ENCODE results near the gene FALEC. TPM values are rescaled to one million over a fixed set of nuclear protein-coding genes. Genes with fewer than 3 reads are reported as not detected.

FALEC gene
- total and polyA plus RNA-seq, 9 of the 15 experiments (the other 6 are each of a cell fraction or from before 2014, with no cell fraction given), result 0.15 to 1.8 (median 0.53) TPM; not detected in 5

DNA sequence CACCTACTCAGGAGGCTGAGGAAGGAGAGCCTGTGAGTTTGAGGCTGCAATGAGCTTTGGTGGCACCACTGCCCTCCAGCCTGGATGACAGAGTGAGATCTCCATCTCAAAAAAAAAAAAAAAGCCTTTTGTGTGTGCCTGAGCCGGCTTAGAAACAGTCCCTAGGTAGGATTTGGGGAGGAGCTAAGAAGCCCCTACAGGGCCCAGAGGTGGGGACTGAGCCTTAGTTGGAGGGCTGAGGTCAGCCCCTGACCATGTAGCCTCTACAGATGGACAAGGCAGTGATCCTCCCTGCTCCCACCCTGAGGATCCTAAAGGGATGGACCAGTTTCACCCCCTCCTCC is 36.2 kb downstream of the FALEC start (continued):
- TF ChIP-seq TCF3 (CRISPR knock-in tag; IDR thresholded peaks at IDR 0.05) (0 out of 2 replicates have a peak, but pooled peaks have one; percentile 2), KLF1 (tag; IDR thresholded peaks at IDR 0.05) (no peak), MCM3 (IDR thresholded peaks at IDR 0.05) (no peak), KLF6 (CRISPR knock-in tag; IDR thresholded peaks at IDR 0.05; ENCODE audit: borderline replicate concordance) (no peak), NFXL1 (CRISPR knock-in tag; IDR thresholded peaks at IDR 0.05) (no peak)

DNA sequence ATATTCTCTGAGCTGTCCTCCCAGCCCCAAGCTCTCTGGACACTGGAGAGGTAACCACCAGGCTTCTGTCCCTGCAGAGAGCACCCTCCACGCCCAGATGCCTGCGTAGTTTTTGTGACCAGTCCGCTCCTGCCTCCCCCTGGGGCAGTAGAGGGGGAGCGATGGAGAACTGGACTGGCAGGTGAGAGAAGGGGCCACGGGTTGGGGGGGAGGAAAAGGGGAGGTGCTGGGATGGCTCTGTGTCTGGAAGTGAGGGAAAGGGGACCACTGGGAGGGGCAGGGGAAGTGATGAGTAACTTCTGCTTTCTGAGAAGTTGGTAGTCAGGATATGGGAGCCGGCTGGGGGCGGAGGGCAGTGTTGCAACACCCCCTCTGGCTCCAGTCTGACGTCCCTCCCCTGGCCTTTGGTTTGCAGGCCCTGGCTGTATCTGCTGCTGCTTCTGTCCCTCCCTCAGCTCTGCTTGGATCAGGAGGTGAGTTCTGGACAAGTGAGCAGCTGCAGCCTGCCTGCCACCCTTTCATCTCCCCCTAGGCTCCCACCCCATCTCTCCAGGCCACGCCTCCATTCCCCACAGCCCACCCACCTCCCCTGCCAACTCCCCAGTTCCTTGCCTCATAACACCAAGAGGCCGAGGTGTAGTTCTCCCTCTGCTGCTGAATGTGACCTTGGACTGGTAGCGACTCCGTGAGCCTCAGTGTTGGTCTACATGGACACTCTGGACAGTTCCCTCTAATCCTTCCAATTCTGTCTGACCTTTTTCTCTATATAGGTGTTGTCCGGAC is 36.8 kb downstream of the FALEC start:
- POLR2A ChIA-PET, result interaction anchor here (0.7 to 8.9 kb wide), 10 partner anchors 8 to 664 kb away, joined by 3 to 53 read pairs (median 4); a partner anchor contains a TSS
- H3K9me3 ChIP-seq (replicated peaks; ENCODE audit: control insufficient read depth, insufficient read depth, low read depth, low read length), result no peaks in the 10 kb centered on the region
- peaks cover 28 to 81% of the 10 kb centered on the region in 2 experiments for H3K4me1 ChIP-seq (replicated peaks in 1 of 2; ENCODE audit: control insufficient read depth in 2 of 2, insufficient read depth in 2 of 2, low read length in 2 of 2)
- peaks cover 9% of the 10 kb centered on the region for H4K20me1 ChIP-seq (replicated peaks; ENCODE audit: control insufficient read depth, insufficient read depth, low read length)
- peaks cover 87% of the 10 kb centered on the region for H3K79me2 ChIP-seq (ENCODE audit: control insufficient read depth, insufficient read depth, low read length)
- no peaks in the 10 kb centered on the region for H3K27me3 ChIP-seq (ENCODE audit: control insufficient read depth in 2 of 2, insufficient read depth in 2 of 2, low read length in 2 of 2)
- intact Hi-C loops (cut with micrococcal nuclease), result loop anchor here (2.0 kb wide), 1 partner anchor 20 kb away; no protein-coding TSS in a partner anchor
- H3K36me3 ChIP-seq (ENCODE audit: control insufficient read depth, insufficient read depth, low read length), result peaks cover 55% of the 10 kb centered on the region
- no peaks in the 10 kb centered on the region for H3K9me1 ChIP-seq (ENCODE audit: control insufficient read depth, insufficient read depth, low read length)
- H2AFZ ChIP-seq (ENCODE audit: low read depth, low read length), result no peak overlapping the region
- DNase-seq (ENCODE audit: extremely low read depth in 1 of 4, low spot score in 3 of 4) (peak; percentile 68 to 93 (median 81)), FAIRE-seq (peak; percentile 95), ATAC-seq (peak; percentile 67)
- H3K4me2 ChIP-seq (ENCODE audit: insufficient read depth, low read length), result peak overlapping the region; percentile 95
- 23% methylated on average over 12 of the region's 13 CpGs for WGBS (ENCODE audit: insufficient coverage, low coverage, missing lambda C conversion rate)
- peak overlapping the region; percentile 95 to 99; a peak in 3 of 4 replicates for H3K9ac ChIP-seq (ENCODE audit: insufficient read depth in 1 of 2, low read depth in 2 of 2, low read length in 2 of 2)
- in situ Hi-C loops (cut with MboI), result no loop called here
- peak overlapping the region; percentile 87 for H3K27ac ChIP-seq (ENCODE audit: extremely low read depth, low read depth, low read length)
- BruUV-seq (replicated peaks), result no TSS peak
- CTCF ChIA-PET (ENCODE audit: low intra/inter-chr PET ratio), result no interaction called here
- H3K4me3 ChIP-seq, result peak overlapping the region; percentile 75; the same call in 1 of the 2 replicates
- no peak for TF ChIP-seq HNRNPLL (IDR thresholded peaks at IDR 0.05; ENCODE audit: low read depth, low read length, poor library complexity, severe bottlenecking)
- no peak for TF ChIP-seq ASH1L (IDR thresholded peaks at IDR 0.05; ENCODE audit: borderline replicate concordance, low read depth, partially characterized antibody)
- TF ChIP-seq, protein P1, sequence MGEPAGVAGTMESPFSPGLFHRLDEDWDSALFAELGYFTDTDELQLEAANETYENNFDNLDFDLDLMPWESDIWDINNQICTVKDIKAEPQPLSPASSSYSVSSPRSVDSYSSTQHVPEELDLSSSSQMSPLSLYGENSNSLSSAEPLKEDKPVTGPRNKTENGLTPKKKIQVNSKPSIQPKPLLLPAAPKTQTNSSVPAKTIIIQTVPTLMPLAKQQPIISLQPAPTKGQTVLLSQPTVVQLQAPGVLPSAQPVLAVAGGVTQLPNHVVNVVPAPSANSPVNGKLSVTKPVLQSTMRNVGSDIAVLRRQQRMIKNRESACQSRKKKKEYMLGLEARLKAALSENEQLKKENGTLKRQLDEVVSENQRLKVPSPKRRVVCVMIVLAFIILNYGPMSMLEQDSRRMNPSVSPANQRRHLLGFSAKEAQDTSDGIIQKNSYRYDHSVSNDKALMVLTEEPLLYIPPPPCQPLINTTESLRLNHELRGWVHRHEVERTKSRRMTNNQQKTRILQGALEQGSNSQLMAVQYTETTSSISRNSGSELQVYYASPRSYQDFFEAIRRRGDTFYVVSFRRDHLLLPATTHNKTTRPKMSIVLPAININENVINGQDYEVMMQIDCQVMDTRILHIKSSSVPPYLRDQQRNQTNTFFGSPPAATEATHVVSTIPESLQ (CRISPR knock-in tag; IDR thresholded peaks at IDR 0.05), result no peak
- TF ChIP-seq, protein P2, sequence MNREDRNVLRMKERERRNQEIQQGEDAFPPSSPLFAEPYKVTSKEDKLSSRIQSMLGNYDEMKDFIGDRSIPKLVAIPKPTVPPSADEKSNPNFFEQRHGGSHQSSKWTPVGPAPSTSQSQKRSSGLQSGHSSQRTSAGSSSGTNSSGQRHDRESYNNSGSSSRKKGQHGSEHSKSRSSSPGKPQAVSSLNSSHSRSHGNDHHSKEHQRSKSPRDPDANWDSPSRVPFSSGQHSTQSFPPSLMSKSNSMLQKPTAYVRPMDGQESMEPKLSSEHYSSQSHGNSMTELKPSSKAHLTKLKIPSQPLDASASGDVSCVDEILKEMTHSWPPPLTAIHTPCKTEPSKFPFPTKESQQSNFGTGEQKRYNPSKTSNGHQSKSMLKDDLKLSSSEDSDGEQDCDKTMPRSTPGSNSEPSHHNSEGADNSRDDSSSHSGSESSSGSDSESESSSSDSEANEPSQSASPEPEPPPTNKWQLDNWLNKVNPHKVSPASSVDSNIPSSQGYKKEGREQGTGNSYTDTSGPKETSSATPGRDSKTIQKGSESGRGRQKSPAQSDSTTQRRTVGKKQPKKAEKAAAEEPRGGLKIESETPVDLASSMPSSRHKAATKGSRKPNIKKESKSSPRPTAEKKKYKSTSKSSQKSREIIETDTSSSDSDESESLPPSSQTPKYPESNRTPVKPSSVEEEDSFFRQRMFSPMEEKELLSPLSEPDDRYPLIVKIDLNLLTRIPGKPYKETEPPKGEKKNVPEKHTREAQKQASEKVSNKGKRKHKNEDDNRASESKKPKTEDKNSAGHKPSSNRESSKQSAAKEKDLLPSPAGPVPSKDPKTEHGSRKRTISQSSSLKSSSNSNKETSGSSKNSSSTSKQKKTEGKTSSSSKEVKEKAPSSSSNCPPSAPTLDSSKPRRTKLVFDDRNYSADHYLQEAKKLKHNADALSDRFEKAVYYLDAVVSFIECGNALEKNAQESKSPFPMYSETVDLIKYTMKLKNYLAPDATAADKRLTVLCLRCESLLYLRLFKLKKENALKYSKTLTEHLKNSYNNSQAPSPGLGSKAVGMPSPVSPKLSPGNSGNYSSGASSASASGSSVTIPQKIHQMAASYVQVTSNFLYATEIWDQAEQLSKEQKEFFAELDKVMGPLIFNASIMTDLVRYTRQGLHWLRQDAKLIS (CRISPR knock-in tag; IDR thresholded peaks at IDR 0.05), result 0 out of 2 replicates have a peak, but pooled peaks have one; percentile 12
- peak; percentile 94 for TF ChIP-seq EGR1 (conservative IDR thresholded peaks at IDR 0.05)
- TF ChIP-seq, protein P3, sequence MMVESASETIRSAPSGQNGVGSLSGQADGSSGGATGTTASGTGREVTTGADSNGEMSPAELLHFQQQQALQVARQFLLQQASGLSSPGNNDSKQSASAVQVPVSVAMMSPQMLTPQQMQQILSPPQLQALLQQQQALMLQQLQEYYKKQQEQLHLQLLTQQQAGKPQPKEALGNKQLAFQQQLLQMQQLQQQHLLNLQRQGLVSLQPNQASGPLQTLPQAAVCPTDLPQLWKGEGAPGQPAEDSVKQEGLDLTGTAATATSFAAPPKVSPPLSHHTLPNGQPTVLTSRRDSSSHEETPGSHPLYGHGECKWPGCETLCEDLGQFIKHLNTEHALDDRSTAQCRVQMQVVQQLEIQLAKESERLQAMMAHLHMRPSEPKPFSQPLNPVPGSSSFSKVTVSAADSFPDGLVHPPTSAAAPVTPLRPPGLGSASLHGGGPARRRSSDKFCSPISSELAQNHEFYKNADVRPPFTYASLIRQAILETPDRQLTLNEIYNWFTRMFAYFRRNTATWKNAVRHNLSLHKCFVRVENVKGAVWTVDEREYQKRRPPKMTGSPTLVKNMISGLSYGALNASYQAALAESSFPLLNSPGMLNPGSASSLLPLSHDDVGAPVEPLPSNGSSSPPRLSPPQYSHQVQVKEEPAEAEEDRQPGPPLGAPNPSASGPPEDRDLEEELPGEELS (CRISPR knock-in tag; IDR thresholded peaks at IDR 0.05; ENCODE audit: borderline replicate concordance), result no peak

All from K562 (cell line).